GM12892 (cell line): ENCODE data around the gene SLC22A3.

Experiments used
- POLR2A ChIP-seq: IDR thresholded peaks from 2 replicates; pipeline ENCODE4 v1.6.1; 2011; ENCODE audit warnings: low read depth, low read length, control low read depth
- POLR2AphosphoS5 ChIP-seq: IDR thresholded peaks from 2 replicates; pipeline ENCODE4 v1.6.1; 2011; ENCODE audit warnings: low read depth, low read length, control low read depth

DNA sequence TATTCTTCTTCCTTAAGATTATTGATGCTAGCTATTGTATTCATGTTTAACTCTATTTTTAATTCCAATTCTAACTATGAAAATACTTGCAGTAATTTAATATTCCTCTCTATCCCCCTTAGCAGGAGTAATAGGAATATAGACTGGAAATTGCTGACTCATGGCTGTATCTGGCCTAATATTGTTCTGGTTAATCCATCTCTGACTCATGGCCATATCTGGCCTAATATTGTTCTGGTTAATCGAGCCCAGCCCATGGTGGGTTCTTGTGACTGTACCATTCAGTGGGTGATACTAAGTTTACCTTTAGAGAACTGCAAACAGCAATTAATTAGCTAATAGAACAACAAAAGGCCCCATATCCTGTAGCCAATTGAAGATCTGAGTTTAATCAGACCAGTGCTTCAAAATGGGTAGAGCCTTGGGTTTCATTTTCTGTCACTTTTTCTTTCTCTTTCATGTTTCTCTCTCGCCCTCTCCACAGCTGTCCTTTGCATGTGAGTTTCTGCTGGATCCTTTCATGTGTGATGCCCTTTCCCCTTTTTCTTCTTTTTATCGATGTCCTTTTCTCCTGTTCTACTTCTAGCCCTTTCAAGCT is 50.6 kb downstream of the SLC22A3 start:
- TF ChIP-seq POLR2AphosphoS5 (no peak), POLR2A (no peak)
